WERI-Rb-1 (cell line): Measurements from ENCODE around the gene RICTOR.

ENCODE experiments used
- DNase-seq: peaks from one replicate; pipeline ENCODE4 v3.0.0-alpha.2; 2020
- H3K27ac ChIP-seq: fragments of 250-450 bp; sonication (Bioruptor Pico); 2 replicates; pipeline ENCODE4 v1.5.1; 2020; ENCODE audit warnings: mild to moderate bottlenecking, moderate library complexity
- H3K27me3 ChIP-seq: fragments of 250-450 bp; sonication (Bioruptor Pico); 2 replicates; pipeline ENCODE4 v1.5.1; 2021; ENCODE audit warnings: mild to moderate bottlenecking, low read depth, moderate library complexity; ENCODE audit not compliant: insufficient read depth, severe bottlenecking
- H3K36me3 ChIP-seq: fragments of 250-450 bp; sonication (Bioruptor Pico); 2 replicates; pipeline ENCODE4 v1.5.1; 2020; ENCODE audit warnings: mild to moderate bottlenecking, moderate library complexity
- H3K4me3 ChIP-seq: 2 replicates; pipeline ENCODE4 v1.5.1; 2011; ENCODE audit warnings: low read depth, mild to moderate bottlenecking, control low read depth, low read length
- H3K9me3 ChIP-seq: fragments of 250-450 bp; sonication (Bioruptor Pico); 2 replicates; pipeline ENCODE4 v1.5.1; 2021; ENCODE audit warnings: mild to moderate bottlenecking, moderate library complexity; ENCODE audit not compliant: severe bottlenecking
- CTCF ChIP-seq: IDR thresholded peaks from 2 replicates; pipeline ENCODE4 v1.5.1; 2011; ENCODE audit warnings: low read depth, mild to moderate bottlenecking, control low read depth, inconsistent platforms, low read length

The RICTOR gene

GRCh38 chr5:39062104-39062503 is 12.1 kb downstream of the RICTOR start:
- peaks cover 3% of the 10 kb centered on the region for H3K9me3 ChIP-seq
- no peak overlapping the region for H3K27ac ChIP-seq
- peaks cover 14% of the 10 kb centered on the region for H3K36me3 ChIP-seq
- no peak overlapping the region for H3K4me3 ChIP-seq
- no peak for DNase-seq
- H3K27me3 ChIP-seq, result no peaks in the 10 kb centered on the region
- no peak for TF ChIP-seq CTCF

- no peak for TF ChIP-seq CTCF
- Histone ChIP-seq H3K4me3 (no peak overlapping the region), H3K9me3 (no peaks in the 10 kb centered on the region), H3K36me3 (no peaks in the 10 kb centered on the region; the same call in none of the 2 replicates), H3K27ac (no peak overlapping the region), H3K27me3 (no peaks in the 10 kb centered on the region)
- no peak for DNase-seq
Observed at GRCh38 chr5:39059064-39059463, 15.1 kb downstream of the RICTOR start.

- H3K27ac ChIP-seq, result no peak overlapping the region
- TF ChIP-seq CTCF, result no peak
- H3K9me3 ChIP-seq, result no peaks in the 10 kb centered on the region
- no peak overlapping the region for H3K4me3 ChIP-seq
- no peaks in the 10 kb centered on the region for H3K27me3 ChIP-seq
- H3K36me3 ChIP-seq, result no peaks in the 10 kb centered on the region; the same call in none of the 2 replicates
- DNase-seq, result no peak
Observed at GRCh38 chr5:39058178-39058921, 15.8 kb downstream of the RICTOR start.

GRCh38 chr5:39057734-39058133 is 16.5 kb downstream of the RICTOR start:
- no peaks in the 10 kb centered on the region; the same call in none of the 2 replicates for H3K36me3 ChIP-seq
- H3K4me3 ChIP-seq, result no peak overlapping the region
- no peak for TF ChIP-seq CTCF

GRCh38 chr5:39055768-39056398 is 18.3 kb downstream of the RICTOR start:
- Histone ChIP-seq H3K4me3 (no peak overlapping the region), H3K27me3 (no peaks in the 10 kb centered on the region), H3K36me3 (no peaks in the 10 kb centered on the region; the same call in none of the 2 replicates), H3K9me3 (no peaks in the 10 kb centered on the region), H3K27ac (no peak overlapping the region)
- TF ChIP-seq CTCF, result no peak
- DNase-seq, result no peak

More at GRCh38 chr5:39057734-39058133, 16.5 kb downstream of the RICTOR start:
- H3K27ac ChIP-seq, result no peak overlapping the region
- no peak for DNase-seq
- no peaks in the 10 kb centered on the region for H3K9me3 ChIP-seq
- no peaks in the 10 kb centered on the region for H3K27me3 ChIP-seq
